ENCODE results near the gene IL36B. TPM values are rescaled to one million over a fixed set of nuclear protein-coding genes. Genes with fewer than 3 reads are reported as not detected.
A peak's percentile ranks its signal among the peaks of the same experiment; 100 is the strongest.

Gene IL36B
- total RNA-seq, 1 donor from 2014 or later: not detected

DNA sequence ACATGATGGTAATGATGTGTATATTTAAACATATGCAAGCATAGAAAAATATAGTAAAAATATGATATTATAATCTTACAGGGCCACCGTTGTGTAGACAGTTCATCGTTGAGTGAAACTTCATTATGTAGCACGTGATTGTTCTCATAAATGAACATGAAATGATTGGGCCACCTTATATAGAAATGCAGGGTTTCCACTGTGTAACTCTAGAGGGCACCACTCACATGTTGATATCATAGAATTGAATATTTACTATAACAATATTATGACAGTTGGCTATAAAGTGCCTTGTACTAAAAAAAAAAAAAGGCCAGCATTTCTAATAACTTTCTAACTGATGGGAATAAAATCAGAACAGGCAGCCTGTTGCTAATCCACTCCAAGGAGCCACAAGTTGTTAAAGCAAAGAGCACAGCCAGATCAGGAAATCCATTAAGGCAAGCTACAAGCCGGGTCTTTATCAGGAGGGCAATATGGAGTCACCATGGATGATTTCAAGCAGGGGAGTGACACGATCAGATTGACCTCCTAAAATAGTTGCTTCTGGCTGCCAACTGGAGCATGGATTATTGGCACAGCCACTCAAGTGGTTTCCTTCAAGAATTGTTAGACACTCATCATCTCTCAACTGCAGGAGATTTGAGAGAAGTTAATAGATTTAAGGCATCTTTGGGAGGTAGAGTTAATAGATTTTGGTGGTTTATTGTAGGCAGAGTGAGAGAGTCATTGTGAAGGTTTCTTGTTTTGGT, 31.8 kb upstream of the IL36B start:
- peaks cover 6% of the 10 kb centered on the region for H3K27me3 Mint-ChIP-seq
- peak; percentile 68 for DNase-seq
- peaks cover 25% of the 10 kb centered on the region for H3K4me1 Mint-ChIP-seq
- H3K27ac Mint-ChIP-seq: no peak overlapping the region
- no peaks in the 10 kb centered on the region for H3K9me3 Mint-ChIP-seq
- H3K4me3 Mint-ChIP-seq: no peak overlapping the region
- H3K36me3 Mint-ChIP-seq (ENCODE audit: low read depth): no peaks in the 10 kb centered on the region
- intact Hi-C loops (cut with micrococcal nuclease): loop anchor here (1.0 to 10.0 kb wide), 3 partner anchors 20 to 290 kb away; no protein-coding TSS in a partner anchor

DNA sequence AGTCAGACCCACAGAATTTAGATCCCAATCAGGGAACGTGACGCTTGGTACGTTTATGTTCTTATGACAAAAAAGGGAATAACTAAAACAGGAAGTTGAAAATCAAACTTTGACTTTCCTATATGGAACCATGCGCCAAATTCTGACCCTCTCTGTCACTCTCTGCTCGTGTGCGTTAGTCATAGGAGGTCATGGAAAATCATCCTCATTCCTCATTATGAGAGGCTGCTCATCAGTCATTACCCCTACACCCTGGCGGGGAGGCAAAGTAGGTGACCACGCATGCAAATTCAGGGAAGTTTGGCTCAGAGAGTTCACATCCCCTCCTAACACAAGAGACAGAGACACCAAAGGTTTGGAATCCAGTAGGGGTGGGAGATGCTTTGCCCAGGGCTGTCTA, 30.6 kb upstream of the IL36B start:
- H3K4me3 Mint-ChIP-seq: no peak overlapping the region
- intact Hi-C loops (cut with micrococcal nuclease): loop anchor here (10.0 kb wide), 1 partner anchor 292 kb away; no protein-coding TSS in a partner anchor
- H3K27me3 Mint-ChIP-seq: peaks cover 6% of the 10 kb centered on the region
- DNase-seq: no peak
- no peaks in the 10 kb centered on the region for H3K9me3 Mint-ChIP-seq
- H3K27ac Mint-ChIP-seq: peak overlapping the region; percentile 67
- peaks cover 26% of the 10 kb centered on the region for H3K4me1 Mint-ChIP-seq
- H3K36me3 Mint-ChIP-seq (ENCODE audit: low read depth): no peaks in the 10 kb centered on the region

DNA sequence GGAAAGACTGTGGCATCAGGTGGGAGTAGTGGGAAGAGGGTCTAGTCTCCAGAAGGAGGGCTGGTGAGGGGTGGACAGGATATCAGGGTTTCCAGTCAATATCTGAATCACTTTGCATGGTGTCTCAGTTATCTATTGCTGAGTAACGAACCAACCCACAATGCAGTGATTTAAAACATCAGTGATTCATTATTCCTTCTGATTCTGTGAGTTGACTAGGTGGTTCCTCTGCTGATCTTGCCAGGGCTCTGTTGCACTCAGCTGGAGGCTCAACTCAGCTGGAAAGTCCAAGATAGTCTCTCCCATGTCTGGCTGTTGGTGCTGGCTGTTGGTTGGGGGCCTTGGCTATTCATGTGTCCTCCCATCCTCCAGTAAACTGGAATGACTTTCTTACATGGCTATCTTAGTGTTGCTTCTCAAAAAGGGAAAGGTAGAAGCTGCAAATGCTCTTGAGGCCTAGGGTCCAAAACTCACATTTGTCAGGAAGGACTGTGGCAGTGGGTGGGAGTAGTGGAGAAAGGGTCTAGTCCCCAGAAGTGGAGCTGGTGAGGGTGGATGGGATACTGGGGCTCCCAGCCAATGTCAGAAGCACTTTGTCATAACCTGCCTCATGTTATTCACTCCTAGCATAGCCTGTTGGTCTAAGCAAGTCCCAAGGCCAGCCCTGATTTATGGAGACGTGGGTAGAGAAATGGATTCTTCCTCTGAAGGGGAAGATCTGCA, 29.0 kb upstream of the IL36B start:
- DNase-seq: no peak
- Mint-ChIP-seq H3K27me3 (peaks cover 13% of the 10 kb centered on the region), H3K9me3 (no peaks in the 10 kb centered on the region), H3K27ac (peak overlapping the region; percentile 12), H3K36me3 (ENCODE audit: low read depth) (no peaks in the 10 kb centered on the region), H3K4me3 (no peak overlapping the region), H3K4me1 (peaks cover 29% of the 10 kb centered on the region)
- intact Hi-C loops (cut with micrococcal nuclease): loop anchor here (2.0 to 10.0 kb wide), 2 partner anchors 57 to 293 kb away; no protein-coding TSS in a partner anchor

DNA sequence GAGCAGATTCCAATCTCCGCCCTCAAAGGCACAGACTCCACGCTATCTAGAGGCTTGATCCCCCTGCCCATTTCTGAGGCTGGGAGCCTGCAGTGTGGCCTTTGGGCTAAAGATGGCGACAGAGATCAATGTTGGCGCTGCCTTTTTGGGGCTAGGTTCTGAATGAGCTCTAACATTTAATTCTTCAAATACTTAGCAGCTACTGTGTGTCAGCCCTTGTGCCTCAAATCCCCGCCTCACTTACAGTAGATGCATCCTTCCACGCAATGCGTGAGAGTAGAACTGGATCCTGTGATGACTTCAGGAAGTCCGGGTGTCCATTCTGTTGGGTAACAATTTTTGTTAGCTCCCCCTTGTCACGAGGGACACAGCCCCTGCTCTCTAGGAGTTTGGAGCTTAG, 27.5 kb upstream of the IL36B start:
- peak; percentile 88 for DNase-seq
- H3K27me3 Mint-ChIP-seq: peaks cover 15% of the 10 kb centered on the region

DNA sequence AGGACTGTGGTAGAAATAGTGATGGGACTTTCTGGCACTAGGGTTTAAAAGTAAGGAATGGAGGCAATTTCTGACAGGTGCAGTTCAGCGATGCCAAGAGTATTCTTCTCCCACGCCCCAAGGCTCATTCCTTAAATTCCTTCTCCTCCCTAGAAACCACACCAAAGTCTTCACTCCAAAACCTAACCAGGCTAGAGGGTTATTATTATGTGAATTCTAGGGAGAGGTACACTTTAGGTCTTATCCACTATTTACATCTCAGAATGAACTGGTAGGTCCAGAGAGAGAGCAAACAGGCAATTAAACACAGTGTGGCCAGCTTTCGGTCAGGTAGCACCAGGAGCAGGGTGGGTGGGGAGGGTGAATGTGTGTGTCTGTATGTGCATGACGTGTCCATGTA, 26.5 kb upstream of the IL36B start:
- no peak overlapping the region for H3K27ac Mint-ChIP-seq
- H3K4me1 Mint-ChIP-seq: peaks cover 25% of the 10 kb centered on the region
- intact Hi-C loops (cut with micrococcal nuclease): loop anchor here (5.0 kb wide), 1 partner anchor 313 kb away; no protein-coding TSS in a partner anchor
- no peak overlapping the region for H3K4me3 Mint-ChIP-seq
- no peaks in the 10 kb centered on the region for H3K9me3 Mint-ChIP-seq
- H3K36me3 Mint-ChIP-seq (ENCODE audit: low read depth): no peaks in the 10 kb centered on the region
- no peak for DNase-seq
- peaks cover 15% of the 10 kb centered on the region for H3K27me3 Mint-ChIP-seq

More for the DNA sequence above, 27.5 kb upstream of the IL36B start:
- H3K27ac Mint-ChIP-seq: no peak overlapping the region
- H3K9me3 Mint-ChIP-seq: no peaks in the 10 kb centered on the region
- H3K4me3 Mint-ChIP-seq: no peak overlapping the region
- no peaks in the 10 kb centered on the region for H3K36me3 Mint-ChIP-seq (ENCODE audit: low read depth)
- intact Hi-C loops (cut with micrococcal nuclease): loop anchor here (2.0 to 10.0 kb wide), 2 partner anchors 59 to 295 kb away; no protein-coding TSS in a partner anchor
- H3K4me1 Mint-ChIP-seq: peaks cover 29% of the 10 kb centered on the region

DNA sequence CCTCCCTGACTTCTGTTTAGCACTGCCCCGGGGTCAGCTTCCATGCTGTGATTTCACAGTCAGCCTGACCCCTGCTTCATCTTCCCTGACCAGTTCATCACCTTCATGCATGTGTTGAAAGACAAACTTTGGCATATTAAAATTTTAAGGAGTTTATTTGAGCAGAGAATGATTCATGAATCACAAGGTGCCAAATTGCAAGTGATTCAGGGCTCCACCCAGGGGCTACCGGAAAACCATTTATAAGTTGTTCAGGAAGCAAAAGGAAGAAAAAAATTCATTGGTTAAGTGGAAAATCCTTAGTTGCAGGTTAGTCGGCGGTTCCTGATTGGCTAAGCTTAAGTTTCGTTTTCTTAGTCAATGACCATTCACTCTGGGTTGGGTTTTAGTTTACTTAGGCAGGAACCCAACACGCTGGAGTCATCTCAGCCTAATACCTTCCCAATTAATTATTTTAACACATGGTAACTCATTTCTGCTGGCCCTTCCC, 25.7 kb upstream of the IL36B start:
- Mint-ChIP-seq H3K27me3 (peaks cover 15% of the 10 kb centered on the region), H3K27ac (no peak overlapping the region), H3K4me1 (peaks cover 22% of the 10 kb centered on the region), H3K4me3 (no peak overlapping the region), H3K36me3 (ENCODE audit: low read depth) (no peaks in the 10 kb centered on the region), H3K9me3 (no peaks in the 10 kb centered on the region)
- no peak for DNase-seq
- intact Hi-C loops (cut with micrococcal nuclease): loop anchor here (5.0 kb wide), 1 partner anchor 314 kb away; no protein-coding TSS in a partner anchor

DNA sequence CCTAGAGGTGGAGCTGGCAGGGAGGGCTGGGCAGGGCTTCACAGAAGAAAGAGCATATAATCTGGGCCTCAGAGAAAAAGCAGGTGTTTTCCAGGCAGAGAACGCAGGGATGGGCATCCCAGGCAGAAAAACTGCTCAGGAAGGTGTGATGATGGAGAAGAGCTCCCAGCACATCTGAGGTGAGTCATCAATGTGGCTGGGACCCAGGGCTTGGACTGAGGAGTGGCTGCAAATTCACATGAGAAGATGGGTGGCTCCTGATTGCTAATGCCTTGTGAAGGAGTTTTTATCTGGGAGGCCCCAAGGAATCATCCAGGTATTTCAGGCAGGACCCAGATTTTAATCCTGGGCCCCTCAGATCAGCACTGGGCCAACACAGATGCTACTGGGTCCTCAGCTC, 25.3 kb upstream of the IL36B start:
- no peak overlapping the region for H3K4me3 Mint-ChIP-seq
- H3K9me3 Mint-ChIP-seq: no peaks in the 10 kb centered on the region
- peaks cover 18% of the 10 kb centered on the region for H3K4me1 Mint-ChIP-seq
- H3K27me3 Mint-ChIP-seq: peaks cover 14% of the 10 kb centered on the region
- no peak overlapping the region for H3K27ac Mint-ChIP-seq
- intact Hi-C loops (cut with micrococcal nuclease): loop anchor here (5.0 kb wide), 1 partner anchor 314 kb away; no protein-coding TSS in a partner anchor
- no peaks in the 10 kb centered on the region for H3K36me3 Mint-ChIP-seq (ENCODE audit: low read depth)
- DNase-seq: no peak

DNA sequence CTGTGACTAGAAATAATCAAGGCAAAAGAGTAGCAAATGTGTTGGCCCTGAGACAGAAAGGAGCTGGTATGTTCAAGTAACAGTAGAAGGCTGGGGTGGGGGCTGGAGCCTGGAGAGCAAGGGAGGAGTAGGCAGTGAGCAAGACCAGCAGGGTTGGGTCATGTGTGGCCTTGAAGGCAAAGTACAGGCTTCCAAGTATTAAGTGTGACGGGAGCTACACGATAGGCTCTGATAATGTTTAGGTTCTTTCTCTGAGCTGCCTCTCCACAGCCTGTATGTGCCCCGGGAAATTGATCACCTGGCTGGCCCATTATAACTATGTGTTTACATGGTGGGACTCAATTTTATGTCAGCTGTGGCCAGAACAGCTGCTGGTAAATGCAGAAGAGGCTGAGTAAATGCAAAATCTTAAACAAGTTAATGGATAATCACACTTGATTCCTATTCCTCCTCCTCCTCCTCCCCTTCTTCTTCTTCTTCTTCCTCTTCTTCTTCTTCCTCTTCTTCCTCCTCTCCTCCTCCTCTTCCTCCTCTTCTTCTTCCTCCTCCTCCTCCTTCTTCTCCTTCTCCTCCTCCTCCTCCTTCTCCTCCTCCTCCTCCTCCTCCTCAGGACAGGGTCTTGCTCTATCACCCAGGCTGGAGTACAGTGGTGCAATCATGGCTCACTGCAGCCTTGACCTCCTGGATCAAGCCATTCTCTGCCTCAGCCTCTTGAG, 24.4 kb upstream of the IL36B start:
- Mint-ChIP-seq H3K36me3 (ENCODE audit: low read depth) (no peaks in the 10 kb centered on the region), H3K27ac (no peak overlapping the region), H3K4me1 (peaks cover 18% of the 10 kb centered on the region), H3K4me3 (no peak overlapping the region), H3K27me3 (peaks cover 14% of the 10 kb centered on the region), H3K9me3 (no peaks in the 10 kb centered on the region)
- no peak for DNase-seq
- intact Hi-C loops (cut with micrococcal nuclease): loop anchor here (5.0 kb wide), 1 partner anchor 315 kb away; no protein-coding TSS in a partner anchor

DNA sequence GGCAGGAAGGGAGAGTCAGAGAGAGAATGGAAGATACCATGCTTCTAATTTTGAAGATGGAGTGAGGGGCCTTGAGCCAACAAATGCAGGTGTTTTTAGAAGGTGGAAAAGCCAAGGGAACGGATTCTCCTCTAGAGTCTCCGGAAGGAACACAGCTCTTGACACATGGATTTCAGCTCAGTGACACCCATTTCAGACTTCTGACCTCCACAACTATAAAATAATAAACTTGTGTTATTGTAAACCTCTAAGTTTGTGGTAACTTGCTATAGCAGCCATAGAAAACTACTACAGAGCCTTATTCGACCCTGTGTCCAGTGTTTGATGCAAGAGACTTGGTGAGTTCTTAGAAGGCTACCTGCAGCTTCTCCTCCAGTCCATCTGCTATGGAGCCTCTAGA, 22.9 kb upstream of the IL36B start:
- intact Hi-C loops (cut with micrococcal nuclease): loop anchor here (5.0 kb wide), 1 partner anchor 317 kb away; no protein-coding TSS in a partner anchor
- no peak for DNase-seq
- Mint-ChIP-seq H3K4me3 (no peak overlapping the region), H3K27me3 (peaks cover 11% of the 10 kb centered on the region), H3K27ac (no peak overlapping the region), H3K36me3 (ENCODE audit: low read depth) (no peaks in the 10 kb centered on the region), H3K9me3 (no peaks in the 10 kb centered on the region), H3K4me1 (peaks cover 15% of the 10 kb centered on the region)

DNA sequence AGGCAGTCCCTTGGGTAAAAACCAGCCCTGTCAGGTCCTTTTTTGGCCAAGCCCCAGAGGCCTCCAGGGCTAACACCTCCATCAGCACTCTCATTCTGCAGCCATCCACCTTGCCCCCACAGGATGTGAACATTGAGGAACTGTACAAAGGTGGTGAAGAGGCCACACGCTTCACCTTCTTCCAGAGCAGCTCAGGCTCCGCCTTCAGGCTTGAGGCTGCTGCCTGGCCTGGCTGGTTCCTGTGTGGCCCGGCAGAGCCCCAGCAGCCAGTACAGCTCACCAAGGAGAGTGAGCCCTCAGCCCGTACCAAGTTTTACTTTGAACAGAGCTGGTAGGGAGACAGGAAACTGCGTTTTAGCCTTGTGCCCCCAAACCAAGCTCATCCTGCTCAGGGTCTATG, 22.4 kb upstream of the IL36B start:
- no peak overlapping the region for H3K27ac Mint-ChIP-seq
- DNase-seq: peak; percentile 63
- no peaks in the 10 kb centered on the region for H3K9me3 Mint-ChIP-seq
- intact Hi-C loops (cut with micrococcal nuclease): loop anchor here (5.0 kb wide), 1 partner anchor 317 kb away; no protein-coding TSS in a partner anchor
- peaks cover 11% of the 10 kb centered on the region for H3K27me3 Mint-ChIP-seq
- H3K4me1 Mint-ChIP-seq: peaks cover 14% of the 10 kb centered on the region
- H3K36me3 Mint-ChIP-seq (ENCODE audit: low read depth): no peaks in the 10 kb centered on the region
- no peak overlapping the region for H3K4me3 Mint-ChIP-seq

DNA sequence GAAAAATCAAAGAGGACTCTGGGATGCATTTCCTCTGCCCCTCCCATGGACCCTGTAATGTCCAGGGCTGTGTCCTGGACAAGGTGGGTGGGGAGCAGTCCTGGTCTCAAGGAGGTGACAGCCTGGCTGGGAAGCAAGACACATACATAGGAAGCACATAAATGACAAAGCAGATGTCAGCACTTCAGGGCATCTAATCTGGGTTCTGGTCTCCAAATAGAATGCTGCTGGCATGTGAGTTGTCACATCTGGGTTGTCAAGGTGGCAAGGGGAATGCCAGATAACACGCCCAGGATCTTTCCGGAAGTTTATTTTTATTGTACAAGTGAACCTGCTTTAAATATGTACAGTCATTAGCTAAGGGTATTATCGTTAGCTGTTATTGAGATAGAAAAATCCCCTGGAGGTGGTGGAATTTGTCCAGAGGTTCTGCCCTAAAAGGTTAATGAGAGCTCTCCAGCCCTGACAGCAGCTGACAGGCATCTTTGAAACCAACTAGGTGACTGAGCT, 20.7 kb upstream of the IL36B start:
- Mint-ChIP-seq H3K27me3 (peaks cover 22% of the 10 kb centered on the region), H3K4me1 (peaks cover 11% of the 10 kb centered on the region), H3K36me3 (ENCODE audit: low read depth) (no peaks in the 10 kb centered on the region), H3K4me3 (no peak overlapping the region), H3K9me3 (no peaks in the 10 kb centered on the region), H3K27ac (no peak overlapping the region)
- no peak for DNase-seq
- intact Hi-C loops (cut with micrococcal nuclease): no loop called here

DNA sequence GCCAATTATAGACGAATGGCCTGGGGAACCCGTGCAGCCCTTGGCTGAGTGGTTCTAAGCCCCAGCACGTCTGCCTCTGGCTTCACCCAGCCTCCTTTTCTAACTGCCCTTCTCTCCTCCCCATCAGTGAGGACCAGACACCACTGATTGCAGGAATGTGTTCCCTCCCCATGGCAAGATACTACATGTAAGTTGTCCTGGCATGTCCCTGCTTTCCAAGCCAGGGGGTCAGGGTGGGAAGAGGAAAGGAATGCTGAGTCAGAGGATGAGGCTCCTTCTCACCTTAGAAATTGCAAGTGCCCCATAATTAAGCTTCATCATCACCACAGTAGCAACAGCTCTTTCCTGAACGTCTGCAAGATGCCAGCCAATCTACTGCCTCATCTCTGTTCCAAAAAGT, 19.9 kb upstream of the IL36B start:
- peaks cover 11% of the 10 kb centered on the region for H3K4me1 Mint-ChIP-seq
- no peak overlapping the region for H3K4me3 Mint-ChIP-seq
- intact Hi-C loops (cut with micrococcal nuclease): no loop called here
- no peak overlapping the region for H3K27ac Mint-ChIP-seq
- no peaks in the 10 kb centered on the region for H3K36me3 Mint-ChIP-seq (ENCODE audit: low read depth)
- H3K9me3 Mint-ChIP-seq: no peaks in the 10 kb centered on the region
- DNase-seq: no peak
- H3K27me3 Mint-ChIP-seq: peaks cover 22% of the 10 kb centered on the region

DNA sequence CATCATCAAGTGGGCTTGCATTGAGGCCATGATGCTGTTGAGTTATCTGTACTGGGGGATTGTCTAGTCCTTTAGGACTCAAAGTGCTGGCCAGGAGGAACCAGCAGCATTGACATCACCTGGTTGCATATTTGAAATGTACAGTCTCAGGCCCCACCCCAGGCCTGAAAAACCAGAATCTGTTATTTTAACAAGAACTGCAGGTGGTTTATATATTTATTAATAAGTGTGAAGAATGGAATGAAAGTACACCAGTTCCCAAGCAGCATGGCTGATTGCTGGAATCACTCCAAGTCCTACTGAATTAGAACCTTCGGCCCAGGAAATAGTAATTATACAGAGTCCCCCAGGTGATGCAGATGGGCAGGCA, 17.9 kb upstream of the IL36B start:
- DNase-seq: no peak
- Mint-ChIP-seq H3K36me3 (ENCODE audit: low read depth) (no peaks in the 10 kb centered on the region), H3K27ac (no peak overlapping the region), H3K9me3 (peaks cover 6% of the 10 kb centered on the region), H3K27me3 (peaks cover 16% of the 10 kb centered on the region), H3K4me1 (peaks cover 6% of the 10 kb centered on the region), H3K4me3 (no peak overlapping the region)
- intact Hi-C loops (cut with micrococcal nuclease): no loop called here

Data from activated CD4-positive, alpha-beta T cell treated with anti-CD3 and anti-CD28 coated beads, Interleukin-2, amount 10 ng/mL, durations not matched to agents 24 days and 14 days (primary cell).